ENCODE results near the gene ALAS1.

ALAS1 gene

DNA sequence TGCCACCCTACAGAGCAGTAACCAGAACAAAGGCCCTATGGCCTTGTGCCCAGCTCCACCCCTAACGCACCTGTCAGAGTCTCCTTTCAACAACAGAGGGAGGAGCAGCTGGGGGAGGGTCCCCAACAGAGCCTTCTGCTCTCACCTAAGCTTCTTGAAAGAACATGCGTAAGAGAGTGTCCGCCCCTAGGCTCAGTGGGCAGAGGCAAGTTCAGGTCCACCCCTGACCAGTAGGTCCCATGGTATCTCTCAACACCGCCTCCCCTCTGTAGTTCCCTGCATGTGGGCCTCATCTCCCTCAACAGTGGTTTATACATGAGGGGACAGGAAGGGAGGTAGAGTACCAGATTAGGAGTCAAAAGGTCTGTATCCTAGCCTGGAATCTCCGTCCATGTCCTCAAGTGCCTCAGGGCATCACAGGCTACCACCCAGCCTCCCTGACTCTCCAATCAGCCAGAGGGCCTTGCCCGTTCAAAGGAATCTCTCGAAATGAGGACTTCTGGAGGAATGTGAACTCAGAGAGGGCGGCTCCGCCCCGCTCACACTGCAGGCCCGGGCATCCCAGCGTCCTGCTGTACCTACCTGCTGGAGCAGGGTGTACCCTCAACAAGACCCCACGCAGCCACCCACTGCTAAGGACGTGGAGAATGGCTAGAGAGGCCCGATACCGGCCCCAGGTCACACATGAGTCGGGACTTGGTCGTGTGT lies 44.4 kb upstream of the ALAS1 start:
- TF ChIP-seq POLR2A (IDR thresholded peaks at IDR 0.05; ENCODE audit: extremely low read depth, insufficient read length), result no peak
- no peak for TF ChIP-seq MYC (IDR thresholded peaks at IDR 0.05; ENCODE audit: low read depth, low read length)
- TF ChIP-seq, protein P1, sequence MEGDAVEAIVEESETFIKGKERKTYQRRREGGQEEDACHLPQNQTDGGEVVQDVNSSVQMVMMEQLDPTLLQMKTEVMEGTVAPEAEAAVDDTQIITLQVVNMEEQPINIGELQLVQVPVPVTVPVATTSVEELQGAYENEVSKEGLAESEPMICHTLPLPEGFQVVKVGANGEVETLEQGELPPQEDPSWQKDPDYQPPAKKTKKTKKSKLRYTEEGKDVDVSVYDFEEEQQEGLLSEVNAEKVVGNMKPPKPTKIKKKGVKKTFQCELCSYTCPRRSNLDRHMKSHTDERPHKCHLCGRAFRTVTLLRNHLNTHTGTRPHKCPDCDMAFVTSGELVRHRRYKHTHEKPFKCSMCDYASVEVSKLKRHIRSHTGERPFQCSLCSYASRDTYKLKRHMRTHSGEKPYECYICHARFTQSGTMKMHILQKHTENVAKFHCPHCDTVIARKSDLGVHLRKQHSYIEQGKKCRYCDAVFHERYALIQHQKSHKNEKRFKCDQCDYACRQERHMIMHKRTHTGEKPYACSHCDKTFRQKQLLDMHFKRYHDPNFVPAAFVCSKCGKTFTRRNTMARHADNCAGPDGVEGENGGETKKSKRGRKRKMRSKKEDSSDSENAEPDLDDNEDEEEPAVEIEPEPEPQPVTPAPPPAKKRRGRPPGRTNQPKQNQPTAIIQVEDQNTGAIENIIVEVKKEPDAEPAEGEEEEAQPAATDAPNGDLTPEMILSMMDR (IDR thresholded peaks at IDR 0.05; ENCODE audit: low read depth, low read length), result peak; percentile 10
- TF ChIP-seq, protein P2, sequence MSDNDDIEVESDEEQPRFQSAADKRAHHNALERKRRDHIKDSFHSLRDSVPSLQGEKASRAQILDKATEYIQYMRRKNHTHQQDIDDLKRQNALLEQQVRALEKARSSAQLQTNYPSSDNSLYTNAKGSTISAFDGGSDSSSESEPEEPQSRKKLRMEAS (IDR thresholded peaks at IDR 0.05; ENCODE audit: low read depth, low read length), result peak; percentile 9; the same call in 1 of the 2 replicates
- H3K4me3 ChIP-seq (ENCODE audit: low read depth, low read length), result peak overlapping the region; percentile 86
- DNase-seq (ENCODE audit: low read depth), result peak; percentile 54

DNA sequence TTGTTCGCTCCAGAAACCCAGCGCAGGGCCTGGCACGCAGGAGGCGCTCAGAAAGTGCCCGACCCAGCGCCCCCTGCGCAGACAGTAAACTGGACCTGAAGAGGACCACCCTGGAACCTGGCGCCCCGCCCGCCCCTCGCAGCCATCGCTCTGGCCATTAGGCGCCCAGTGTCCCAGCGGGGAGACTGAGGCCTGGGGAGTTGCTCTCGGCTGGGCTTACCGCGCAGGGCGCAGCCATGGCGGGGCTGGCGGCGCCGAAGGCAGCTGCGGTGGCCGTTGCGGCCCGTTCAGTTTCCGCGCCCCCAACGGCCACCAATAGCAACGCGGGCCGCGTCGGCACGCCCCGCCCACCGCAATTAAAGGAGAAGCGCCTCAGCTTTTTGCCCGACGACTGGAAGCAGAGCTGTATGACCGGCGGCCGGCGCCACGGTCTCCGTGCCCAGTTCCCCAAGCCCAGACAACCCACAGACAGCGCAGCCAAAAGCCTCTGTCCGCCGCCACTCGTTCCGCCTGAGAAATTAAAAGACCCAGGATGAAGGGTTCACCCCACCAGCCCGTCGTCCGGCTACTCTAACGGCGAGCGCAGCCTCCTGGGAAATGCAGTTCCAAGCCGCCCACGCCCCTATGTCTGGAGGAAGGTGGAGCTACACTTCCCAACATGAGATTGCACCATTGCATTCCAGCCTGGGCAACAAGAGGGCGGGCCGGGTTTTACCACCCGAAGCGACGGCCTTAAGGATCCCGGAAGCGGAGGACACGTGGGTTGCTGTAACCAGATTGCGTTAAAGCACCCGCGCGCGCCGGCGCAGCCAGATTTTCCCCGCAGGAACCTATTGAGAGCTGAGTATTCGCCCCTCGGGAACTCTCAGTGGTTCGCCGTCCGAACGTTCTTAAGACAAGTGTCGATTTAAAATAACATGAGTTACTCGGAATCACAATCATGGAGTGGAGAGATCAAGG lies 43.5 kb upstream of the ALAS1 start, which contains the start of gene POC1A:
POC1A (minus strand) TSS at position 289 of the 960 bp plus-strand sequence; CDS start at position 238, 51 bp downstream.
- peak; percentile 98 for DNase-seq (ENCODE audit: low read depth)
- peak within 1 kb of the TSS; percentile 86 for H3K4me3 ChIP-seq (ENCODE audit: low read depth, low read length)
- TF ChIP-seq POLR2A (IDR thresholded peaks at IDR 0.05; ENCODE audit: extremely low read depth, insufficient read length) (peak; percentile 62), MYC (IDR thresholded peaks at IDR 0.05; ENCODE audit: low read depth, low read length) (peak; percentile 97)
- TF ChIP-seq, protein P2 (IDR thresholded peaks at IDR 0.05; ENCODE audit: low read depth, low read length), result peak; percentile 99
- TF ChIP-seq, protein P1 (IDR thresholded peaks at IDR 0.05; ENCODE audit: low read depth, low read length), result no peak

DNA sequence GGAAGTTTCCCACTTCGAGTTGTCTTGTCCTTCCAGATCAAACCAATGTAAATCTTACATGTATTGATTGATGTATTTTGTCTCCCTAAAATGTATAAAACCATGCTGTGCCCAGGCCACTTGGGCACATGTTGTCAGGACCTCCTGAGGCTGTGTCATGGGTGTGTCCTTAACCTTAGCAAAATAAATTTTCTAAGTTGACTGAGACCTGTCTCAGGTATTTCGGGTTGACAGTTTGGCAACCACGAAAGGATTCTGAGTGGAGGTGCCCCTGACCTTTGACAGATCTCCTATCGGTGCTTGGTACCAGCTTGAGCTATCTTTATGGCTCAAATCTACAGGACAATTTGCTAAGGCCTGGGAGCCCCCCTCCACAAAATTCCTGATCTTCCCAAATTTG lies 42.0 kb upstream of the ALAS1 start:
- no peak for DNase-seq (ENCODE audit: low read depth)
- no peak overlapping the region for H3K4me3 ChIP-seq (ENCODE audit: low read depth, low read length)
- TF ChIP-seq MYC (IDR thresholded peaks at IDR 0.05; ENCODE audit: low read depth, low read length) (no peak), POLR2A (IDR thresholded peaks at IDR 0.05; ENCODE audit: extremely low read depth, insufficient read length) (no peak)
- TF ChIP-seq, protein P1 (IDR thresholded peaks at IDR 0.05; ENCODE audit: low read depth, low read length), result no peak
- TF ChIP-seq, protein P2 (IDR thresholded peaks at IDR 0.05; ENCODE audit: low read depth, low read length), result no peak

DNA sequence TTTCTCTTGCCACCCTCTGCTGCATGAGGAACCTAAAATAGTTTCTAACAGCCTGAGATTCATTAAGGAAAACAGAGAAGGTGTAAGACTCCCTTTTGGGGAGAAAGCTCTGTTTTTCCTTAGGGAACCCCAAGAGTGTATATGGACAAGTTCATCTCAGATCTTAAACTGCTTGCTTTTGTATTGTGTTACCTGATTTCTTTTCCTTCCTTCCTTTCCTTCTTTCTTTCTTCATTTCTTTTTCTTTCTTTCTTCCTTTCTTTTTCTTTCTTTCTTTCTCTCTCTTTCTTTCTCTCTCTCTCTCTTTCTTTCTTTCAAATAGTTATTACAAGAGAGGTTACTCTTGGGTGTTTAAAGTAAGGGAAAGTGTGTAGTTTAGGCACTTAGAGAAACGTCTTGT lies 38.5 kb upstream of the ALAS1 start:
- no peak for DNase-seq (ENCODE audit: low read depth)
- TF ChIP-seq, protein P1 (IDR thresholded peaks at IDR 0.05; ENCODE audit: low read depth, low read length), result no peak
- no peak for TF ChIP-seq POLR2A (IDR thresholded peaks at IDR 0.05; ENCODE audit: extremely low read depth, insufficient read length)
- TF ChIP-seq MYC (IDR thresholded peaks at IDR 0.05; ENCODE audit: low read depth, low read length), result no peak
- TF ChIP-seq, protein P2 (IDR thresholded peaks at IDR 0.05; ENCODE audit: low read depth, low read length), result no peak
- H3K4me3 ChIP-seq (ENCODE audit: low read depth, low read length), result no peak overlapping the region

DNA sequence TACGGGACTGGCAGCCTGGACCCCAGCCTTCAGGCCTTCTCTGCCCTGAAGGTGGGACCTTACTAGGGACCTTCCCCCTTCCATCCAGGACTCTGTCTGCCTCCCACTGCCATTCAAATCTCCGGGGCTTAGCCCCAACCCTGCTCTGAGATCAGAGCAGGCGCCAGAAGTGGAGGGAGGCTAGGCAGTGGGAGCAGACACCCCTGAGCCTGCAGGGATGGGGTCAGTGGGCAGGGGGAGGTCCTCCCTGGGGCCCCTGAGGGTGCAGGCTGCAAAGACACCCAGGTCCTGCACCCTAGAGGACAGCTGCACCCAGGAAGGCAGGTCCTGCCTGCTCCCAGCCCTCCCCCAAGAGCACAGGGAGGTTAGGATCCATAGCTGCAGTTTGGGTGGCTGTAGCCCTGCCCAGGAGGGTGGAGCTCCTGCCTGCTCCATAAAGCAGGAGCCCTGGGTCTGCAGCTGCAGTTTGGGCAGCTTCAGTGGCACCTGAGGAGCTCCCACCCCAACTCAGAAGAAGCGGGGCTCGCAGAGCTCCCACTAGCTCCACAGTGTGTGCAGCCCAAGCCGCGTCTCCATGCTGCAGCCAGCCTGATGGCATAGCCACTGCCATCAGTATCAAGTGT lies 35.6 kb upstream of the ALAS1 start:
- TF ChIP-seq, protein P2 (IDR thresholded peaks at IDR 0.05; ENCODE audit: low read depth, low read length), result no peak
- TF ChIP-seq POLR2A (IDR thresholded peaks at IDR 0.05; ENCODE audit: extremely low read depth, insufficient read length) (no peak), MYC (IDR thresholded peaks at IDR 0.05; ENCODE audit: low read depth, low read length) (no peak)
- TF ChIP-seq, protein P1 (IDR thresholded peaks at IDR 0.05; ENCODE audit: low read depth, low read length), result no peak
- H3K4me3 ChIP-seq (ENCODE audit: low read depth, low read length), result no peak overlapping the region

More for the DNA sequence above, 35.6 kb upstream of the ALAS1 start:
- no peak for DNase-seq (ENCODE audit: low read depth)
